ENCODE measurements around the gene STK11.

DNA sequence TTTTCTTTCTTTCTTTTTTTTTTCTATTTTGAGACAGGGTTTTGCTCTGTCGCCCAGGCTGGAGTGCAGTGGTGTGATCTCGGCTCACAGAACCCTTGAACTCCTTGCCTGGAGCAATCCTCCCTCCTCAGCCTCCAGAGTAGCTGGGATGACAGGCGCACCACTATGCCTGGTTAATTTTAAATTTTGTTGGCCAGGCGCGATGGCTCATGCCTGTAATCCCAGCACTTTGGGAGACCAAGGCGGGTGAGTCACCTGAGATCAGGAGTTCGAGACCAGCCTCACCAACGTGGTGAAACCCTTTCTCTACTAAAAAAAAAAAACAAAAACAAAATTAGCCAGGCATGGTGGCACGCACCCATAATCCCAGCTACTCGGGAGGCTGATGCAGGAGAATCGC is 22.9 kb upstream of the STK11 start:
- TF ChIP-seq RAD21 (IDR thresholded peaks at IDR 0.05; ENCODE audit: low read length) (no peak), POLR2A (IDR thresholded peaks at IDR 0.05; ENCODE audit: low read depth, low read length) (no peak), RFX5 (IDR thresholded peaks at IDR 0.05; ENCODE audit: low read depth, low read length) (no peak), CEBPB (IDR thresholded peaks at IDR 0.05; ENCODE audit: low read depth, low read length) (no peak), SMC3 (IDR thresholded peaks at IDR 0.05; ENCODE audit: low read depth, low read length) (no peak), CHD1 (IDR thresholded peaks at IDR 0.05; ENCODE audit: low read depth, low read length) (no peak), MAFK (IDR thresholded peaks at IDR 0.05; ENCODE audit: low read depth, low read length) (no peak), MAZ (IDR thresholded peaks at IDR 0.05; ENCODE audit: borderline replicate concordance, low read depth, low read length) (no peak), MXI1 (IDR thresholded peaks at IDR 0.05; ENCODE audit: borderline replicate concordance, low read depth, low read length) (no peak), NFE2L2 (IDR thresholded peaks at IDR 0.05; ENCODE audit: low read depth, low read length) (no peak)
- TF ChIP-seq, protein P1, sequence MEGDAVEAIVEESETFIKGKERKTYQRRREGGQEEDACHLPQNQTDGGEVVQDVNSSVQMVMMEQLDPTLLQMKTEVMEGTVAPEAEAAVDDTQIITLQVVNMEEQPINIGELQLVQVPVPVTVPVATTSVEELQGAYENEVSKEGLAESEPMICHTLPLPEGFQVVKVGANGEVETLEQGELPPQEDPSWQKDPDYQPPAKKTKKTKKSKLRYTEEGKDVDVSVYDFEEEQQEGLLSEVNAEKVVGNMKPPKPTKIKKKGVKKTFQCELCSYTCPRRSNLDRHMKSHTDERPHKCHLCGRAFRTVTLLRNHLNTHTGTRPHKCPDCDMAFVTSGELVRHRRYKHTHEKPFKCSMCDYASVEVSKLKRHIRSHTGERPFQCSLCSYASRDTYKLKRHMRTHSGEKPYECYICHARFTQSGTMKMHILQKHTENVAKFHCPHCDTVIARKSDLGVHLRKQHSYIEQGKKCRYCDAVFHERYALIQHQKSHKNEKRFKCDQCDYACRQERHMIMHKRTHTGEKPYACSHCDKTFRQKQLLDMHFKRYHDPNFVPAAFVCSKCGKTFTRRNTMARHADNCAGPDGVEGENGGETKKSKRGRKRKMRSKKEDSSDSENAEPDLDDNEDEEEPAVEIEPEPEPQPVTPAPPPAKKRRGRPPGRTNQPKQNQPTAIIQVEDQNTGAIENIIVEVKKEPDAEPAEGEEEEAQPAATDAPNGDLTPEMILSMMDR (conservative IDR thresholded peaks at IDR 0.05; ENCODE audit: low read depth, low read length) = no peak
- TF ChIP-seq, protein P2, sequence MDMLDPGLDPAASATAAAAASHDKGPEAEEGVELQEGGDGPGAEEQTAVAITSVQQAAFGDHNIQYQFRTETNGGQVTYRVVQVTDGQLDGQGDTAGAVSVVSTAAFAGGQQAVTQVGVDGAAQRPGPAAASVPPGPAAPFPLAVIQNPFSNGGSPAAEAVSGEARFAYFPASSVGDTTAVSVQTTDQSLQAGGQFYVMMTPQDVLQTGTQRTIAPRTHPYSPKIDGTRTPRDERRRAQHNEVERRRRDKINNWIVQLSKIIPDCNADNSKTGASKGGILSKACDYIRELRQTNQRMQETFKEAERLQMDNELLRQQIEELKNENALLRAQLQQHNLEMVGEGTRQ (IDR thresholded peaks at IDR 0.05; ENCODE audit: low read depth, low read length) = no peak

Measured in IMR-90 (cell line).